GM18519 (cell line): ENCODE measurements around the gene IL33.

ENCODE experiments used
- ATAC-seq: cut with Tn5 transposase; IDR thresholded peaks from one replicate; pipeline ENCODE4 v1.9.1; 2021; ENCODE audit warnings: mild to moderate bottlenecking, moderate library complexity; ENCODE audit not compliant: unreplicated experiment, low FRiP score

IL33 gene

GRCh38 chr9:6277417-6277816, 61.8 kb downstream of the IL33 start:
- no peak for ATAC-seq

- ATAC-seq: no peak
These were observed 86.3 kb downstream of the IL33 start for GRCh38 chr9:6301858-6302257.

- no peak for ATAC-seq
These were observed 86.8 kb downstream of the IL33 start for GRCh38 chr9:6302417-6302816.

GRCh38 chr9:6304232-6304631, 88.6 kb downstream of the IL33 start:
- ATAC-seq: no peak

GRCh38 chr9:6305954-6306563, 90.5 kb downstream of the IL33 start:
- ATAC-seq: no peak
